GM12878 (cell line): Measurements from ENCODE around the gene UGT1A8. TPM values are rescaled to one million over a fixed set of nuclear protein-coding genes. Genes with fewer than 3 reads are reported as not detected.
"Not testable (repeated sequence)": the region's sequence is repeated elsewhere in the genome, so short reads cannot be mapped to it uniquely, and the experiment has no call there.

Source experiments
- ATAC-seq: fragments of 200-7000 bp; cut with Tn5 transposase; 3 replicates; pipeline ENCODE4 v1.9.1; 2020; ENCODE audit warnings: mild to moderate bottlenecking, moderate library complexity
- Bru-seq: library from RNA; stranded (reverse); fragments of 400-500 nt; gene quantifications from one replicate; lab custom pipeline; 2021; lab: Mats Ljungman, UMichigan
- BruChase-seq, 2 experiments: library from RNA; stranded (reverse); fragments of 400-500 nt; gene quantifications; one replicate each; lab custom pipeline; 2021; lab: Mats Ljungman, UMichigan
- BruUV-seq: library from RNA; stranded (reverse); fragments of 400-500 nt; replicated peaks from 2 replicates; lab custom pipeline; 2021; lab: Mats Ljungman, UMichigan
- CTCF ChIA-PET: fragments of 300-600 bp; sonication (Branson Sonifier 250); formaldehyde crosslinking; extraction: SDS; loops from one replicate; lab custom pipeline; 2021; ENCODE audit warnings: inconsistent platforms; lab: Yijun Ruan, JAX
- POLR2A ChIA-PET: fragments of 350-600 bp; formaldehyde crosslinking; extraction: SDS; loops from one replicate; lab custom pipeline; 2021; ENCODE audit warnings: inconsistent platforms; lab: Charles Lee
- RAD21 ChIA-PET: fragments of 300-600 bp; sonication (Branson Sonifier 250); formaldehyde crosslinking; loops from one replicate; lab custom pipeline; 2023; ENCODE audit warnings: antibody characterized with exemption; ENCODE audit not compliant: unreplicated experiment; lab: Charles Lee
- SMC1A ChIA-PET: fragments of 300-600 bp; sonication (Branson Sonifier 250); formaldehyde crosslinking; loops from one replicate; lab custom pipeline; 2023; ENCODE audit not compliant: unreplicated experiment, uncharacterized antibody; lab: Charles Lee
- DNase-seq: peaks from one replicate; pipeline ENCODE4 v3.0.0-alpha.2; 2011; ENCODE audit warnings: low read depth, low spot score
- FAIRE-seq: peaks from 3 replicates; lab custom pipeline; 2011; peaks lifted over from hg19 to GRCh38; lab: Jason Lieb, UNC
- H2AFZ ChIP-seq: 2 replicates; pipeline ENCODE4 v1.6.0; 2011; ENCODE audit warnings: low read depth, low read length, control low read depth; ENCODE audit not compliant: control insufficient read depth
- H3K27ac ChIP-seq: 2 replicates; pipeline ENCODE4 v1.5.1; 2011; ENCODE audit warnings: control low read depth; ENCODE audit not compliant: control insufficient read depth, insufficient read depth
- H3K27me3 ChIP-seq, 2 experiments: replicated peaks in 1 of 2; 2 replicates each; pipeline versions ENCODE4 v1.6.0 to v1.6.1; 2011; ENCODE audit warnings: low read length in 1 of 2; ENCODE audit not compliant: control insufficient read depth in 2 of 2, insufficient read depth in 2 of 2
- H3K36me3 ChIP-seq, 2 experiments: 2 replicates each; pipeline ENCODE4 v1.5.1; 2011; ENCODE audit warnings: low read length in 1 of 2; ENCODE audit not compliant: control insufficient read depth in 2 of 2, insufficient read depth in 2 of 2
- H3K4me1 ChIP-seq: 2 replicates; pipeline ENCODE4 v1.6.1; 2011; ENCODE audit warnings: mild to moderate bottlenecking, low read length, moderate library complexity, mixed read lengths; ENCODE audit not compliant: control insufficient read depth, insufficient read depth
- H3K4me2 ChIP-seq: 2 replicates; pipeline ENCODE4 v1.6.0; 2011; ENCODE audit warnings: control low read depth; ENCODE audit not compliant: control insufficient read depth, insufficient read depth
- H3K4me3 ChIP-seq: fragments of 200-600 bp; sonication (generic); 2 replicates; pipeline ENCODE4 v1.5.1; 2016
- H3K79me2 ChIP-seq: 2 replicates; pipeline ENCODE4 v1.6.0; 2011; ENCODE audit warnings: low read length; ENCODE audit not compliant: control insufficient read depth, insufficient read depth
- H3K9ac ChIP-seq: 2 replicates; pipeline ENCODE4 v1.8.0; 2011; ENCODE audit warnings: low read length, control low read depth, mixed read lengths; ENCODE audit not compliant: control insufficient read depth, insufficient read depth
- H3K9me3 ChIP-seq: replicated peaks from 3 replicates; pipeline ENCODE4 v1.5.1; 2011; ENCODE audit warnings: mild to moderate bottlenecking, low read length; ENCODE audit not compliant: control insufficient read depth, insufficient read depth
- H4K20me1 ChIP-seq: 2 replicates; pipeline ENCODE4 v1.6.0; 2011; ENCODE audit not compliant: control insufficient read depth, insufficient read depth
- KDM1A ChIP-seq: fragments of 200-600 bp; sonication (generic); IDR thresholded peaks from 2 replicates; pipeline ENCODE4 v1.6.1; 2016; ENCODE audit warnings: borderline replicate concordance
- WGBS: methylation state at CpG from one replicate; pipeline ENCODE4 v1.1.6; 2016; ENCODE audit warnings: low lambda C conversion rate; ENCODE audit not compliant: insufficient replicate concordance, insufficient coverage; ENCODE audit errors: missing lambda C conversion rate; 5-methylcytosine and 5-hydroxymethylcytosine counted together
- in situ Hi-C: fragments of 300-500 bp; cut with MboI; formaldehyde crosslinking; loops from 9 replicates; pipeline ENCODE4 v1.14.3; 2018; ENCODE audit warnings: mixed read lengths
- intact Hi-C: fragments of 100-400 bp; cut with micrococcal nuclease; formaldehyde crosslinking; loops from one replicate; pipeline ENCODE4 v1.14.2; 2022; ENCODE audit not compliant: unreplicated experiment
- long read RNA-seq, 2 experiments: library from polyadenylated mRNA; unstranded; transcript quantifications; one replicate each; pipeline ENCODE4 v2.0.0, GENCODE V29; 2019 to 2020
- polyA minus RNA-seq, 3 experiments: library from RNA; depleted of rRNA, polyadenylated mRNA; stranded (reverse); fragments of >200 nt; gene quantifications; 2 replicates each; pipeline ENCODE4 v1.2.3, GENCODE V29; 2011
- polyA plus RNA-seq, 11 experiments: library from polyadenylated mRNA; depleted of rRNA in 4 of 11; unstranded in 6 of 11; stranded (reverse) in 5 of 11; fragments of >200 nt; fragmentation: Nextera tagmentation in 4 of 11; fragmentation: Illumina TruSeq in 1 of 11; extraction: Ambion mirVana in 4 of 11; extraction: Trizol in 1 of 11; gene quantifications; 1 replicate in 1 of 11; 2 replicates in 10 of 11; pipeline versions ENCODE4 v1.2.1 to v1.2.3, GENCODE V29; 2011 to 2016; ENCODE audit warnings: inconsistent platforms in 2 of 11, missing spikeins in 2 of 11, low read depth in 1 of 11
- total RNA-seq, 4 experiments: library from RNA; depleted of rRNA in 3 of 4; stranded (reverse); fragments of >200 nt in 3 of 4; fragmentation: Illumina TruSeq in 1 of 4; extraction: Trizol in 1 of 4; gene quantifications; 2 replicates each; pipeline versions ENCODE4 v1.2.1 to v1.2.3, GENCODE V29; 2013 to 2021

Gene UGT1A8
- total RNA-seq (2013; cell fraction: nucleolus; rRNA removed): 1.6 and 1.7 TPM in 2 replicates
- not detected in 2 replicates for total RNA-seq (2014; rRNA removed)
- not detected in 2 replicates for total RNA-seq (2014; rRNA removed; fragmentation: Illumina TruSeq; extraction: Trizol)
- not detected in 2 replicates for total RNA-seq (2021)
- not detected for polyA plus RNA-seq (2011; ENCODE audit: low read depth)
- not detected in 2 replicates for polyA plus RNA-seq (2011; rRNA removed)
- not detected in 2 replicates for polyA plus RNA-seq (2011; cell fraction: cytosol; rRNA removed)
- not detected in 2 replicates for polyA plus RNA-seq (2011; cell fraction: nucleus; rRNA removed)
- not detected in 2 replicates for polyA plus RNA-seq (2012)
- not detected in 2 replicates for polyA plus RNA-seq (2014; fragmentation: Illumina TruSeq; extraction: Trizol)
- polyA plus RNA-seq (2014; fragmentation: Nextera tagmentation; extraction: Ambion mirVana): not detected
- not detected in 2 replicates for polyA plus RNA-seq (2014; rRNA removed)
- polyA plus RNA-seq (2016; fragmentation: Nextera tagmentation; extraction: Ambion mirVana): not detected
- 0.05 TPM in 1 of 2 replicates, not detected in the other for polyA minus RNA-seq (2011; rRNA and poly(A)+ RNA removed)
- not detected in 2 replicates for polyA minus RNA-seq (2011; cell fraction: cytosol; rRNA and poly(A)+ RNA removed)
- 0.12 TPM in 1 of 2 replicates, not detected in the other for polyA minus RNA-seq (2011; cell fraction: nucleus; rRNA and poly(A)+ RNA removed)
- Bru-seq, nascent RNA: percentile 23 among the genes with signal in this experiment
- BruChase-seq, experiment 1, labeled RNA remaining after a 6-hour chase: percentile 17 among the genes with signal in this experiment
- BruChase-seq, experiment 2, labeled RNA remaining after a 2-hour chase: percentile 29 among the genes with signal in this experiment
- long read RNA-seq, experiment 1: 0 reads
- long read RNA-seq, experiment 2: 0 reads

- H3K9me3 ChIP-seq, H3K27ac ChIP-seq, in situ Hi-C loops, BruUV-seq, H3K9ac ChIP-seq, DNase-seq, H4K20me1 ChIP-seq, FAIRE-seq, ATAC-seq, POLR2A ChIA-PET, RAD21 ChIA-PET, H3K4me3 ChIP-seq, H3K36me3 ChIP-seq, CTCF ChIA-PET, H3K27me3 ChIP-seq, H3K4me2 ChIP-seq, H3K79me2 ChIP-seq, intact Hi-C loops, H2AFZ ChIP-seq, H3K4me1 ChIP-seq, SMC1A ChIA-PET: not testable (repeated sequence)
- 51% methylated on average over 5 of the region's 5 CpGs for WGBS
These were observed at the start of gene UGT1A8 for GRCh38 chr2:233617476-233617875. Gene UGT1A8 (plus strand): TSS chr2:233617633. CDS start chr2:233617708, 75 bp downstream.

- H4K20me1 ChIP-seq: no peaks in the 10 kb centered on the region
- H3K79me2 ChIP-seq: 0 out of 2 replicates have a peak, but pooled peaks cover 4% of the 10 kb centered on the region
- no peaks in the 10 kb centered on the region for H3K9me3 ChIP-seq
- CTCF ChIA-PET: no interaction called here
- no peak overlapping the region for H3K4me2 ChIP-seq
- TF ChIP-seq KDM1A: no peak
- H3K4me3 ChIP-seq: no peak overlapping the region
- no peak for ATAC-seq
- in situ Hi-C loops (no loop called here), intact Hi-C loops (no loop called here)
- SMC1A ChIA-PET: no interaction called here
- H3K9ac ChIP-seq: no peak overlapping the region
- no peaks in the 10 kb centered on the region for H3K27me3 ChIP-seq
- no peak for DNase-seq
- no peaks in the 10 kb centered on the region for H3K36me3 ChIP-seq
- FAIRE-seq: no peak
- RAD21 ChIA-PET: no interaction called here
- WGBS: 12% methylated on average over 1 of the region's 1 CpG
- no peak overlapping the region for H2AFZ ChIP-seq
- no TSS peak for BruUV-seq
- POLR2A ChIA-PET: no interaction called here
- no peaks in the 10 kb centered on the region for H3K4me1 ChIP-seq
- H3K27ac ChIP-seq: no peak overlapping the region
These were observed 46.4 kb upstream of the UGT1A8 start for GRCh38 chr2:233571001-233571400.
